CD4-positive, alpha-beta T cell (primary cell): ENCODE results near the gene ZDHHC3. TPM values are rescaled to one million over a fixed set of nuclear protein-coding genes. Genes with fewer than 3 reads are reported as not detected.

Source experiments
- ATAC-seq: fragments of 200-7000 bp; cut with Tn5 transposase; one replicate; pipeline ENCODE4 v1.10.0; 2022; ENCODE audit warnings: mild to moderate bottlenecking; ENCODE audit not compliant: poor library complexity
- CTCF ChIA-PET: fragments of 350-600 bp; sonication (Branson Sonifier 250); formaldehyde crosslinking; loops from one replicate; lab custom pipeline; 2021; ENCODE audit warnings: antibody characterized with exemption, inconsistent platforms; lab: Charles Lee
- POLR2A ChIA-PET: fragments of 350-600 bp; sonication (Branson Sonifier 250); formaldehyde crosslinking; loops from one replicate; lab custom pipeline; 2021; ENCODE audit warnings: antibody characterized with exemption, inconsistent platforms; lab: Charles Lee
- DNase-seq, 14 experiments: peaks; one replicate each; pipeline ENCODE4 v3.0.0-alpha.2; 2013 to 2020; ENCODE audit warnings: mixed read lengths in 2 of 14
- H3K27ac ChIP-seq, 2 donors: one replicate each; pipeline versions ENCODE4 v1.5.1 to v1.7.0; 2013; ENCODE audit warnings: low read length in 2 of 2, low read depth in 1 of 2, mild to moderate bottlenecking in 1 of 2
- H3K27me3 ChIP-seq, 2 experiments: 1 replicate in 1 of 2; 2 replicates in 1 of 2; pipeline versions ENCODE4 v1.6.1 to v1.7.0; 2013; ENCODE audit warnings: low read length in 2 of 2, control low read depth in 1 of 2, mild to moderate bottlenecking in 1 of 2, moderate library complexity in 1 of 2; ENCODE audit not compliant: insufficient read depth in 2 of 2, control insufficient read depth in 1 of 2
- H3K36me3 ChIP-seq: one replicate; pipeline ENCODE4 v1.6.1; 2013; ENCODE audit warnings: low read length, control low read depth; ENCODE audit not compliant: insufficient read depth
- H3K4me1 ChIP-seq: one replicate; pipeline ENCODE4 v1.6.1; 2013; ENCODE audit warnings: low read length, control low read depth; ENCODE audit not compliant: insufficient read depth
- H3K4me3 ChIP-seq: one replicate; pipeline ENCODE4 v1.5.1; 2013; ENCODE audit warnings: mild to moderate bottlenecking, low read length, moderate library complexity
- H3K9me3 ChIP-seq, 2 experiments: 1 replicate in 1 of 2; 2 replicates in 1 of 2; pipeline versions ENCODE4 v1.6.1 to v1.7.0; 2013; ENCODE audit warnings: low read length in 2 of 2, mild to moderate bottlenecking in 2 of 2, control low read depth in 1 of 2, moderate library complexity in 1 of 2; ENCODE audit not compliant: control insufficient read depth in 1 of 2, insufficient read depth in 1 of 2
- H3K27ac Mint-ChIP-seq: one replicate; pipeline ENCODE4 v1.8.0; 2020; ENCODE audit warnings: mixed read lengths
- H3K27me3 Mint-ChIP-seq: one replicate; pipeline ENCODE4 v1.8.0; 2021; ENCODE audit warnings: mixed read lengths
- H3K36me3 Mint-ChIP-seq: one replicate; pipeline ENCODE4 v1.8.0; 2021; ENCODE audit warnings: low read depth, mixed read lengths
- H3K4me1 Mint-ChIP-seq: one replicate; pipeline ENCODE4 v1.8.0; 2021; ENCODE audit warnings: low read depth, mixed read lengths
- H3K4me3 Mint-ChIP-seq: one replicate; pipeline ENCODE4 v1.8.0; 2020; ENCODE audit warnings: mild to moderate bottlenecking, mixed read lengths
- H3K9me3 Mint-ChIP-seq: one replicate; pipeline ENCODE4 v1.8.0; 2020; ENCODE audit warnings: mixed read lengths
- intact Hi-C, 2 experiments: fragments of 100-400 bp; cut with DNase I in 1 of 2; cut with micrococcal nuclease in 1 of 2; formaldehyde crosslinking; loops; one replicate each; pipeline versions ENCODE4 v1.15.1 to v1.9.0; 2023 to 2025; cut with DNase I, micrococcal nuclease
- polyA plus RNA-seq, 2 donors: library from polyadenylated mRNA; unstranded; fragments of 120-200 nt; gene quantifications; one replicate each; pipeline ENCODE4 v1.2.1, GENCODE V29; 2013
- total RNA-seq, 174 experiments: library from RNA in 2 of 174; stranded (reverse) in 2 of 174; gene quantifications; one replicate each; pipeline ENCODE4 v1.2.3 and lab custom pipeline; 2021 to 2026
- TF ChIP-seq, protein P1 (sequence below): fragments of 200-600 bp; IDR thresholded peaks from one replicate; pipeline ENCODE4 v1.8.0; 2022; ENCODE audit warnings: antibody characterized with exemption, mild to moderate bottlenecking

Gene ZDHHC3, protein sequence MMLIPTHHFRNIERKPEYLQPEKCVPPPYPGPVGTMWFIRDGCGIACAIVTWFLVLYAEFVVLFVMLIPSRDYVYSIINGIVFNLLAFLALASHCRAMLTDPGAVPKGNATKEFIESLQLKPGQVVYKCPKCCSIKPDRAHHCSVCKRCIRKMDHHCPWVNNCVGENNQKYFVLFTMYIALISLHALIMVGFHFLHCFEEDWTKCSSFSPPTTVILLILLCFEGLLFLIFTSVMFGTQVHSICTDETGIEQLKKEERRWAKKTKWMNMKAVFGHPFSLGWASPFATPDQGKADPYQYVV
- total RNA-seq (10 to 100 TPM; 34.4 to 34.6 TPM), total RNA-seq (lab: John Stamatoyannopoulos, UW) (26.7 to 97.7 (median 57.7) reads per million in 172 experiments)
- polyA plus RNA-seq (2013, experiment 1 of 2) = 33.6 TPM
- 36.2 TPM for polyA plus RNA-seq (2013, experiment 2 of 2)

- peak within 1 kb of the TSS; percentile 70 to 89 for H3K27ac ChIP-seq
- ChIA-PET CTCF (interaction anchor here (0.6 to 2.6 kb wide), 2 partner anchors 16 to 467 kb away, joined by 3 to 7 read pairs; no protein-coding TSS in a partner anchor), POLR2A (interaction anchor here (0.5 to 3.0 kb wide), 20 partner anchors 9 to 714 kb away, joined by 3 to 18 read pairs (median 4); partner anchors contain the start of genes KIAA1143, KIF15, LARS2 and ZKSCAN7)
- TF ChIP-seq, protein P1, sequence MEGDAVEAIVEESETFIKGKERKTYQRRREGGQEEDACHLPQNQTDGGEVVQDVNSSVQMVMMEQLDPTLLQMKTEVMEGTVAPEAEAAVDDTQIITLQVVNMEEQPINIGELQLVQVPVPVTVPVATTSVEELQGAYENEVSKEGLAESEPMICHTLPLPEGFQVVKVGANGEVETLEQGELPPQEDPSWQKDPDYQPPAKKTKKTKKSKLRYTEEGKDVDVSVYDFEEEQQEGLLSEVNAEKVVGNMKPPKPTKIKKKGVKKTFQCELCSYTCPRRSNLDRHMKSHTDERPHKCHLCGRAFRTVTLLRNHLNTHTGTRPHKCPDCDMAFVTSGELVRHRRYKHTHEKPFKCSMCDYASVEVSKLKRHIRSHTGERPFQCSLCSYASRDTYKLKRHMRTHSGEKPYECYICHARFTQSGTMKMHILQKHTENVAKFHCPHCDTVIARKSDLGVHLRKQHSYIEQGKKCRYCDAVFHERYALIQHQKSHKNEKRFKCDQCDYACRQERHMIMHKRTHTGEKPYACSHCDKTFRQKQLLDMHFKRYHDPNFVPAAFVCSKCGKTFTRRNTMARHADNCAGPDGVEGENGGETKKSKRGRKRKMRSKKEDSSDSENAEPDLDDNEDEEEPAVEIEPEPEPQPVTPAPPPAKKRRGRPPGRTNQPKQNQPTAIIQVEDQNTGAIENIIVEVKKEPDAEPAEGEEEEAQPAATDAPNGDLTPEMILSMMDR = no peak
- H3K4me3 ChIP-seq = peak within 1 kb of the TSS; percentile 95
- peak within 1 kb of the TSS; percentile 94 for H3K27ac Mint-ChIP-seq
- H3K4me3 Mint-ChIP-seq = peak within 1 kb of the TSS; percentile 98
- H3K4me1 ChIP-seq = peaks cover 48% of the 10 kb centered on the region
- peaks cover 73% of the 10 kb centered on the region for H3K4me1 Mint-ChIP-seq
- H3K9me3 ChIP-seq = no peaks in the 10 kb centered on the region
- no peaks in the 10 kb centered on the region for H3K36me3 ChIP-seq
- H3K27me3 ChIP-seq = no peaks in the 10 kb centered on the region
- H3K36me3 Mint-ChIP-seq = peaks cover 16% of the 10 kb centered on the region
- ATAC-seq (peak; percentile 95), DNase-seq (peak; percentile 77 to 97 (median 84))
- no peaks in the 10 kb centered on the region for H3K27me3 Mint-ChIP-seq
- intact Hi-C loops = loop anchor here in 1 of 2 experiments (2.0 to 10.0 kb wide), 4 partner anchors 114 to 1871 kb away; partner anchors contain the start of genes POMGNT2, TCAIM and TMEM42
- H3K9me3 Mint-ChIP-seq = no peaks in the 10 kb centered on the region
Measured at GRCh38 chr3:44976002-44976815, at the start of gene ZDHHC3, which contains the start of gene EXOSC7. Gene ZDHHC3 (minus strand): TSS chr3:44976174. CDS start chr3:44959436, 16,738 bp downstream. Gene EXOSC7 (plus strand): TSS chr3:44976244. CDS start chr3:44976278, 34 bp downstream.

- POLR2A ChIA-PET = no interaction called here
- Histone ChIP-seq H3K36me3 (no peaks in the 10 kb centered on the region), H3K27me3 (no peaks in the 10 kb centered on the region), H3K4me3 (no peak overlapping the region), H3K27ac (no peak overlapping the region), H3K4me1 (peaks cover 18% of the 10 kb centered on the region), H3K9me3 (no peaks in the 10 kb centered on the region)
- no peak overlapping the region for H3K4me3 Mint-ChIP-seq
- CTCF ChIA-PET = no interaction called here
- DNase-seq = peak in 1 of 14 experiments; percentile 17
- no peak overlapping the region for H3K27ac Mint-ChIP-seq
- TF ChIP-seq, protein P1 = no peak
- no peaks in the 10 kb centered on the region for H3K9me3 Mint-ChIP-seq
- no peaks in the 10 kb centered on the region for H3K36me3 Mint-ChIP-seq
- H3K4me1 Mint-ChIP-seq = peaks cover 21% of the 10 kb centered on the region
- H3K27me3 Mint-ChIP-seq = no peaks in the 10 kb centered on the region
- intact Hi-C loops = no loop called here
- no peak for ATAC-seq
Measured at GRCh38 chr3:45024542-45025255, 48.7 kb upstream of the ZDHHC3 start.

DNA sequence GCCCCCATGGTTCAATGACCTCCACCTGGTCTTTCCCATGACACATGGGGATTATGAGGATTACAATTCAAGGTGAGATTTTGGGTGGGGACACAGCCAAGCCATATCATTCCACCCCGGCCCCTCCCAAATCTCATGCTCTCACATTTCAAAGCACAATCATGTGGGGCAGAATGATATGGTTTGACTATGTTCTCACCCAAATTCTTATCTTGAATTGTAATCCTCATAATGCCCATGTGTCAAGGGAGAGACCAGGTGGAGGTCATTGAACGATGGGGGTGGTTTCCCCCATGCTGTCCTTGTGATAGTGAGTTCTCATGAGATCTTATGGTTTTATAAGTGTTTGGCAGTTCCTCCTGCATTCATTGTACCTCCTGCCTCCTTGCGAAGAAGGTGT is 47.7 kb upstream of the ZDHHC3 start:
- H3K36me3 ChIP-seq = no peaks in the 10 kb centered on the region
- H3K9me3 Mint-ChIP-seq = no peaks in the 10 kb centered on the region
- H3K27ac ChIP-seq = no peak overlapping the region
- TF ChIP-seq, protein P1 = no peak
- peaks cover 18% of the 10 kb centered on the region for H3K4me1 ChIP-seq
- H3K4me1 Mint-ChIP-seq = peaks cover 21% of the 10 kb centered on the region
- ChIA-PET CTCF (no interaction called here), POLR2A (no interaction called here)
- ATAC-seq (no peak), DNase-seq (no peak)
- no peak overlapping the region for H3K4me3 Mint-ChIP-seq
- no peak overlapping the region for H3K4me3 ChIP-seq
- intact Hi-C loops = no loop called here
- H3K36me3 Mint-ChIP-seq = no peaks in the 10 kb centered on the region
- no peaks in the 10 kb centered on the region for H3K9me3 ChIP-seq
- no peak overlapping the region for H3K27ac Mint-ChIP-seq
- no peaks in the 10 kb centered on the region for H3K27me3 ChIP-seq
- no peaks in the 10 kb centered on the region for H3K27me3 Mint-ChIP-seq
